Measurements from ENCODE around the gene DOCK2. TPM values are rescaled to one million over a fixed set of nuclear protein-coding genes. Genes with fewer than 3 reads are reported as not detected.

Gene DOCK2
- polyA plus RNA-seq, 1 donor (not counting 4 experiments of a cell fraction or from before 2014, with no cell fraction given) = 0.21 TPM

GRCh38 chr5:169649486-169649885 is 12.4 kb downstream of the DOCK2 start:
- no peaks in the 10 kb centered on the region for H3K27me3 ChIP-seq (ENCODE audit: control insufficient read depth, extremely low read depth, insufficient read depth, low read length)
- no peak overlapping the region for H3K27ac ChIP-seq (ENCODE audit: control insufficient read depth, insufficient read depth, low read length)
- H3K9ac ChIP-seq (ENCODE audit: control insufficient read depth, extremely low read depth, insufficient read depth, low read length) = no peak overlapping the region
- no peaks in the 10 kb centered on the region for H3K9me3 ChIP-seq (ENCODE audit: control insufficient read depth, low read depth, low read length)
- H3K9me1 ChIP-seq (ENCODE audit: control insufficient read depth, extremely low read depth, insufficient read depth, low read length) = no peaks in the 10 kb centered on the region
- dilution Hi-C loops (cut with MboI; ENCODE audit: extremely low pct_ligation_motif_present, low sequenced_read_pairs) = no loop called here
- H2AFZ ChIP-seq (ENCODE audit: control insufficient read depth, low read length) = no peak overlapping the region
- TF ChIP-seq CTCF (optimal IDR thresholded peaks at IDR 0.05 in 1 of 3, IDR thresholded peaks at IDR 0.05 in 1 of 3, conservative IDR thresholded peaks at IDR 0.05 in 1 of 3; ENCODE audit: extremely low read depth in 1 of 3, insufficient read depth in 2 of 3, low read length in 3 of 3) (no peak), EZH2 (IDR thresholded peaks at IDR 0.05; ENCODE audit: low read length) (no peak)
- no peaks in the 10 kb centered on the region for H3K36me3 ChIP-seq (ENCODE audit: control insufficient read depth in 2 of 2, extremely low read depth in 1 of 2, insufficient read depth in 2 of 2, low read length in 2 of 2)
- no peak overlapping the region for H3K4me3 ChIP-seq (ENCODE audit: control insufficient read depth in 2 of 3, extremely low read depth in 1 of 3, insufficient read depth in 2 of 3, low read depth in 1 of 3, low read length in 3 of 3)
- peaks cover 17% of the 10 kb centered on the region for H3K4me1 ChIP-seq (ENCODE audit: control insufficient read depth, extremely low read depth, insufficient read depth, low read length)
- H3K4me2 ChIP-seq (ENCODE audit: control insufficient read depth, extremely low read depth, insufficient read depth, low read depth, low read length) = no peak overlapping the region
- no peak for DNase-seq (ENCODE audit: low read depth, low spot score)
- H4K20me1 ChIP-seq (ENCODE audit: control insufficient read depth, extremely low read depth, insufficient read depth, low read length) = no peaks in the 10 kb centered on the region
- no peaks in the 10 kb centered on the region for H3K79me2 ChIP-seq (ENCODE audit: control insufficient read depth, insufficient read depth, low read length)
- no peak for FAIRE-seq

- Histone ChIP-seq H3K27ac (ENCODE audit: control insufficient read depth, insufficient read depth, low read length) (no peak overlapping the region), H3K79me2 (ENCODE audit: control insufficient read depth, insufficient read depth, low read length) (no peaks in the 10 kb centered on the region), H2AFZ (ENCODE audit: control insufficient read depth, low read length) (peak overlapping the region; percentile 24), H3K4me2 (ENCODE audit: control insufficient read depth, extremely low read depth, insufficient read depth, low read depth, low read length) (no peak overlapping the region), H3K36me3 (ENCODE audit: control insufficient read depth in 2 of 2, extremely low read depth in 1 of 2, insufficient read depth in 2 of 2, low read length in 2 of 2) (no peaks in the 10 kb centered on the region), H4K20me1 (ENCODE audit: control insufficient read depth, extremely low read depth, insufficient read depth, low read length) (no peaks in the 10 kb centered on the region), H3K9me1 (ENCODE audit: control insufficient read depth, extremely low read depth, insufficient read depth, low read length) (no peaks in the 10 kb centered on the region), H3K27me3 (ENCODE audit: control insufficient read depth, extremely low read depth, insufficient read depth, low read length) (no peaks in the 10 kb centered on the region), H3K4me3 (ENCODE audit: control insufficient read depth in 2 of 3, extremely low read depth in 1 of 3, insufficient read depth in 2 of 3, low read depth in 1 of 3, low read length in 3 of 3) (no peak overlapping the region), H3K9ac (ENCODE audit: control insufficient read depth, extremely low read depth, insufficient read depth, low read length) (no peak overlapping the region), H3K4me1 (ENCODE audit: control insufficient read depth, extremely low read depth, insufficient read depth, low read length) (peaks cover 17% of the 10 kb centered on the region), H3K9me3 (ENCODE audit: control insufficient read depth, low read depth, low read length) (no peaks in the 10 kb centered on the region)
- dilution Hi-C loops (cut with MboI; ENCODE audit: extremely low pct_ligation_motif_present, low sequenced_read_pairs) = no loop called here
- FAIRE-seq = no peak
- DNase-seq (ENCODE audit: low read depth, low spot score) = no peak
- TF ChIP-seq EZH2 (IDR thresholded peaks at IDR 0.05; ENCODE audit: low read length) = no peak
- TF ChIP-seq CTCF (optimal IDR thresholded peaks at IDR 0.05 in 1 of 3, IDR thresholded peaks at IDR 0.05 in 1 of 3, conservative IDR thresholded peaks at IDR 0.05 in 1 of 3; ENCODE audit: extremely low read depth in 1 of 3, insufficient read depth in 2 of 3, low read length in 3 of 3) = no peak
These were observed 13.7 kb downstream of the DOCK2 start for GRCh38 chr5:169650701-169651331.

All from keratinocyte (primary cell).